ENCODE measurements around the gene NOP14. TPM values are rescaled to one million over a fixed set of nuclear protein-coding genes. Genes with fewer than 3 reads are reported as not detected.

NOP14 gene
- total and polyA plus RNA-seq, 2 experiments from 2014 or later = 29.9 to 38.7 TPM

DNA sequence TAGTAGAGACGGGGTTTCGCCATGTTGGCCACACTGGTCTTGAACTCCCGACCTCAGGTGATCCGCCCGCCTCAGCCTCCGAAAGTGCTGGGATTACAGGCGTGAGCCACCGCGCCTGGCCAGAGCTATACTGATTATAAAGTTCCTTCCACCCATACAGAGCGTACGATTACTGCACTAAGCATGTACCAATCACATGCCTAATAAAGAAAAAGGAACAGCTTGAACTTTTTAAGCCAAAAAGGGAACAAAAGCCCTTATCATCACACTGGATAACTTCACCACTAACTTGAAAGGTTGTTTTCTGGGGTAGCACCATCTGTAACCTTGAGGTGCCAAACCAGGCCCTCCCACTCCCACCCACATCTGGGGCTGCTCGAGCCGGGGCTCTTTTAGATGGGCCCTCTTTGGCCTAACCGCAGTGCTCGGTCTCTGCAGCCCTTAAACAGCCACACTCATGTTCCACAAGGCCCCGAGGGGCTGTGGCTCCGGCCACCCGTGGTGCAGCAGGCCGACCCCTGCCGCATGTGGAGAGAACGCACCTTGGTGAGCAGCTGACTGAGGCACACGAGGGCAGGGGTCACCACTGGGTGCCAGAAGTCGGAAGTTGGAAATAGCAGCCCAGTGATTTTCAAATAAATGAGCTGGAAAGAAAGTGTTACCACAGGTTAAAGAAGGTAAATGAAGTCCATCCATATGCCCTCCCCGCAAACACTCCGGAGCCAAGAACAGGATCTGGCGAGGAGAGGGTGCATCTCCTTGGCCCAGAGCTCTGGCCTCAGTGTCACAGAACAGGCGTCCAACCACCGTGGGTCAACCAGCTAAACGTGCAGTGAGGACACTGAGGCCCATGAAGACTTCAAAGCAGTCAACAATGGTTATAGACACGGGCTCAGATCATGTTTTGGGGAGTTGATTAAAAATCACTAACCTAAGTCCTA, 18.4 kb downstream of the NOP14 start:
- no peak for TF ChIP-seq EZH2phosphoT487 (IDR thresholded peaks at IDR 0.05; ENCODE audit: unreplicated experiment)
- no peak for TF ChIP-seq EZH2 (IDR thresholded peaks at IDR 0.05; ENCODE audit: low read depth, unreplicated experiment)
- TF ChIP-seq NANOG (IDR thresholded peaks at IDR 0.05; ENCODE audit: borderline replicate concordance) = no peak
- no peak for TF ChIP-seq CREB1 (CRISPR knock-in tag; IDR thresholded peaks at IDR 0.05; ENCODE audit: low read depth)
- no peak for TF ChIP-seq POLR2AphosphoS5 (IDR thresholded peaks at IDR 0.05; ENCODE audit: low read depth)
- TF ChIP-seq, protein P1, sequence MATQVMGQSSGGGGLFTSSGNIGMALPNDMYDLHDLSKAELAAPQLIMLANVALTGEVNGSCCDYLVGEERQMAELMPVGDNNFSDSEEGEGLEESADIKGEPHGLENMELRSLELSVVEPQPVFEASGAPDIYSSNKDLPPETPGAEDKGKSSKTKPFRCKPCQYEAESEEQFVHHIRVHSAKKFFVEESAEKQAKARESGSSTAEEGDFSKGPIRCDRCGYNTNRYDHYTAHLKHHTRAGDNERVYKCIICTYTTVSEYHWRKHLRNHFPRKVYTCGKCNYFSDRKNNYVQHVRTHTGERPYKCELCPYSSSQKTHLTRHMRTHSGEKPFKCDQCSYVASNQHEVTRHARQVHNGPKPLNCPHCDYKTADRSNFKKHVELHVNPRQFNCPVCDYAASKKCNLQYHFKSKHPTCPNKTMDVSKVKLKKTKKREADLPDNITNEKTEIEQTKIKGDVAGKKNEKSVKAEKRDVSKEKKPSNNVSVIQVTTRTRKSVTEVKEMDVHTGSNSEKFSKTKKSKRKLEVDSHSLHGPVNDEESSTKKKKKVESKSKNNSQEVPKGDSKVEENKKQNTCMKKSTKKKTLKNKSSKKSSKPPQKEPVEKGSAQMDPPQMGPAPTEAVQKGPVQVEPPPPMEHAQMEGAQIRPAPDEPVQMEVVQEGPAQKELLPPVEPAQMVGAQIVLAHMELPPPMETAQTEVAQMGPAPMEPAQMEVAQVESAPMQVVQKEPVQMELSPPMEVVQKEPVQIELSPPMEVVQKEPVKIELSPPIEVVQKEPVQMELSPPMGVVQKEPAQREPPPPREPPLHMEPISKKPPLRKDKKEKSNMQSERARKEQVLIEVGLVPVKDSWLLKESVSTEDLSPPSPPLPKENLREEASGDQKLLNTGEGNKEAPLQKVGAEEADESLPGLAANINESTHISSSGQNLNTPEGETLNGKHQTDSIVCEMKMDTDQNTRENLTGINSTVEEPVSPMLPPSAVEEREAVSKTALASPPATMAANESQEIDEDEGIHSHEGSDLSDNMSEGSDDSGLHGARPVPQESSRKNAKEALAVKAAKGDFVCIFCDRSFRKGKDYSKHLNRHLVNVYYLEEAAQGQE (IDR thresholded peaks at IDR 0.05; ENCODE audit: unreplicated experiment) = no peak
- TF ChIP-seq, protein P2, sequence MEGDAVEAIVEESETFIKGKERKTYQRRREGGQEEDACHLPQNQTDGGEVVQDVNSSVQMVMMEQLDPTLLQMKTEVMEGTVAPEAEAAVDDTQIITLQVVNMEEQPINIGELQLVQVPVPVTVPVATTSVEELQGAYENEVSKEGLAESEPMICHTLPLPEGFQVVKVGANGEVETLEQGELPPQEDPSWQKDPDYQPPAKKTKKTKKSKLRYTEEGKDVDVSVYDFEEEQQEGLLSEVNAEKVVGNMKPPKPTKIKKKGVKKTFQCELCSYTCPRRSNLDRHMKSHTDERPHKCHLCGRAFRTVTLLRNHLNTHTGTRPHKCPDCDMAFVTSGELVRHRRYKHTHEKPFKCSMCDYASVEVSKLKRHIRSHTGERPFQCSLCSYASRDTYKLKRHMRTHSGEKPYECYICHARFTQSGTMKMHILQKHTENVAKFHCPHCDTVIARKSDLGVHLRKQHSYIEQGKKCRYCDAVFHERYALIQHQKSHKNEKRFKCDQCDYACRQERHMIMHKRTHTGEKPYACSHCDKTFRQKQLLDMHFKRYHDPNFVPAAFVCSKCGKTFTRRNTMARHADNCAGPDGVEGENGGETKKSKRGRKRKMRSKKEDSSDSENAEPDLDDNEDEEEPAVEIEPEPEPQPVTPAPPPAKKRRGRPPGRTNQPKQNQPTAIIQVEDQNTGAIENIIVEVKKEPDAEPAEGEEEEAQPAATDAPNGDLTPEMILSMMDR (conservative IDR thresholded peaks at IDR 0.05; ENCODE audit: low read depth in 2 of 2) = no peak
- TF ChIP-seq ZNF331 (CRISPR knock-in tag; IDR thresholded peaks at IDR 0.05; ENCODE audit: low read depth) = no peak
- TF ChIP-seq ZNF114 (CRISPR knock-in tag; IDR thresholded peaks at IDR 0.05) = no peak
- TF ChIP-seq, protein P3, sequence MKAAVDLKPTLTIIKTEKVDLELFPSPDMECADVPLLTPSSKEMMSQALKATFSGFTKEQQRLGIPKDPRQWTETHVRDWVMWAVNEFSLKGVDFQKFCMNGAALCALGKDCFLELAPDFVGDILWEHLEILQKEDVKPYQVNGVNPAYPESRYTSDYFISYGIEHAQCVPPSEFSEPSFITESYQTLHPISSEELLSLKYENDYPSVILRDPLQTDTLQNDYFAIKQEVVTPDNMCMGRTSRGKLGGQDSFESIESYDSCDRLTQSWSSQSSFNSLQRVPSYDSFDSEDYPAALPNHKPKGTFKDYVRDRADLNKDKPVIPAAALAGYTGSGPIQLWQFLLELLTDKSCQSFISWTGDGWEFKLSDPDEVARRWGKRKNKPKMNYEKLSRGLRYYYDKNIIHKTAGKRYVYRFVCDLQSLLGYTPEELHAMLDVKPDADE (IDR thresholded peaks at IDR 0.05) = no peak
- TF ChIP-seq JUNB (IDR thresholded peaks at IDR 0.05; ENCODE audit: unreplicated experiment) = no peak
- TF ChIP-seq, protein P4, sequence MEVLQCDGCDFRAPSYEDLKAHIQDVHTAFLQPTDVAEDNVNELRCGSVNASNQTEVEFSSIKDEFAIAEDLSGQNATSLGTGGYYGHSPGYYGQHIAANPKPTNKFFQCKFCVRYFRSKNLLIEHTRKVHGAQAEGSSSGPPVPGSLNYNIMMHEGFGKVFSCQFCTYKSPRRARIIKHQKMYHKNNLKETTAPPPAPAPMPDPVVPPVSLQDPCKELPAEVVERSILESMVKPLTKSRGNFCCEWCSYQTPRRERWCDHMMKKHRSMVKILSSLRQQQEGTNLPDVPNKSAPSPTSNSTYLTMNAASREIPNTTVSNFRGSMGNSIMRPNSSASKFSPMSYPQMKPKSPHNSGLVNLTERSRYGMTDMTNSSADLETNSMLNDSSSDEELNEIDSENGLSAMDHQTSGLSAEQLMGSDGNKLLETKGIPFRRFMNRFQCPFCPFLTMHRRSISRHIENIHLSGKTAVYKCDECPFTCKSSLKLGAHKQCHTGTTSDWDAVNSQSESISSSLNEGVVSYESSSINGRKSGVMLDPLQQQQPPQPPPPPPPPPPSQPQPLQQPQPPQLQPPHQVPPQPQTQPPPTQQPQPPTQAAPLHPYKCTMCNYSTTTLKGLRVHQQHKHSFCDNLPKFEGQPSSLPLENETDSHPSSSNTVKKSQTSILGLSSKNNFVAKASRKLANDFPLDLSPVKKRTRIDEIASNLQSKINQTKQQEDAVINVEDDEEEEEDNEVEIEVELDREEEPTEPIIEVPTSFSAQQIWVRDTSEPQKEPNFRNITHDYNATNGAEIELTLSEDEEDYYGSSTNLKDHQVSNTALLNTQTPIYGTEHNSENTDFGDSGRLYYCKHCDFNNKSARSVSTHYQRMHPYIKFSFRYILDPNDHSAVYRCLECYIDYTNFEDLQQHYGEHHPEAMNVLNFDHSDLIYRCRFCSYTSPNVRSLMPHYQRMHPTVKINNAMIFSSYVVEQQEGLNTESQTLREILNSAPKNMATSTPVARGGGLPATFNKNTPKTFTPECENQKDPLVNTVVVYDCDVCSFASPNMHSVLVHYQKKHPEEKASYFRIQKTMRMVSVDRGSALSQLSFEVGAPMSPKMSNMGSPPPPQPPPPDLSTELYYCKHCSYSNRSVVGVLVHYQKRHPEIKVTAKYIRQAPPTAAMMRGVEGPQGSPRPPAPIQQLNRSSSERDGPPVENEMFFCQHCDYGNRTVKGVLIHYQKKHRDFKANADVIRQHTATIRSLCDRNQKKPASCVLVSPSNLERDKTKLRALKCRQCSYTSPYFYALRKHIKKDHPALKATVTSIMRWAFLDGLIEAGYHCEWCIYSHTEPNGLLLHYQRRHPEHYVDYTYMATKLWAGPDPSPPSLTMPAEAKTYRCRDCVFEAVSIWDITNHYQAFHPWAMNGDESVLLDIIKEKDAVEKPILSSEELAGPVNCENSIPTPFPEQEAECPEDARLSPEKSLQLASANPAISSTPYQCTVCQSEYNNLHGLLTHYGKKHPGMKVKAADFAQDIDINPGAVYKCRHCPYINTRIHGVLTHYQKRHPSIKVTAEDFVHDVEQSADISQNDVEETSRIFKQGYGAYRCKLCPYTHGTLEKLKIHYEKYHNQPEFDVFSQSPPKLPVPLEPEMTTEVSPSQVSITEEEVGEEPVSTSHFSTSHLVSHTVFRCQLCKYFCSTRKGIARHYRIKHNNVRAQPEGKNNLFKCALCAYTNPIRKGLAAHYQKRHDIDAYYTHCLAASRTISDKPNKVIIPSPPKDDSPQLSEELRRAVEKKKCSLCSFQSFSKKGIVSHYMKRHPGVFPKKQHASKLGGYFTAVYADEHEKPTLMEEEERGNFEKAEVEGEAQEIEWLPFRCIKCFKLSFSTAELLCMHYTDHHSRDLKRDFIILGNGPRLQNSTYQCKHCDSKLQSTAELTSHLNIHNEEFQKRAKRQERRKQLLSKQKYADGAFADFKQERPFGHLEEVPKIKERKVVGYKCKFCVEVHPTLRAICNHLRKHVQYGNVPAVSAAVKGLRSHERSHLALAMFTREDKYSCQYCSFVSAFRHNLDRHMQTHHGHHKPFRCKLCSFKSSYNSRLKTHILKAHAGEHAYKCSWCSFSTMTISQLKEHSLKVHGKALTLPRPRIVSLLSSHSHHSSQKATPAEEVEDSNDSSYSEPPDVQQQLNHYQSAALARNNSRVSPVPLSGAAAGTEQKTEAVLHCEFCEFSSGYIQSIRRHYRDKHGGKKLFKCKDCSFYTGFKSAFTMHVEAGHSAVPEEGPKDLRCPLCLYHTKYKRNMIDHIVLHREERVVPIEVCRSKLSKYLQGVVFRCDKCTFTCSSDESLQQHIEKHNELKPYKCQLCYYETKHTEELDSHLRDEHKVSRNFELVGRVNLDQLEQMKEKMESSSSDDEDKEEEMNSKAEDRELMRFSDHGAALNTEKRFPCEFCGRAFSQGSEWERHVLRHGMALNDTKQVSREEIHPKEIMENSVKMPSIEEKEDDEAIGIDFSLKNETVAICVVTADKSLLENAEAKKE (CRISPR knock-in tag; IDR thresholded peaks at IDR 0.05) = no peak
- peaks cover 11% of the 10 kb centered on the region; the same call in 1 of the 2 replicates for H3F3A ChIP-seq (replicated peaks; ENCODE audit: low read depth)
- H3K4me3 Mint-ChIP-seq = no peak overlapping the region
- no peaks in the 10 kb centered on the region; the same call in 2 of the 3 replicates for H3K9me3 Mint-ChIP-seq
- H3K4me2 ChIP-seq = no peak overlapping the region
- no peak overlapping the region for H3K4me3 ChIP-seq
- no peak overlapping the region for H3K27ac Mint-ChIP-seq
- H3K4me1 ChIP-seq (ENCODE audit: insufficient read depth) = no peaks in the 10 kb centered on the region
- no peaks in the 10 kb centered on the region; the same call in 1 of the 2 replicates for H3K79me2 ChIP-seq (replicated peaks; ENCODE audit: insufficient read depth)
- peaks cover 27% of the 10 kb centered on the region for H4K20me1 ChIP-seq (replicated peaks; ENCODE audit: insufficient read depth)
- no peak for ATAC-seq
- peaks cover 45% of the 10 kb centered on the region for H3K36me3 ChIP-seq (ENCODE audit: insufficient read depth)
- no peaks in the 10 kb centered on the region for H3K9me2 ChIP-seq (ENCODE audit: insufficient read depth)
- peaks cover 97% of the 10 kb centered on the region for H3K36me3 Mint-ChIP-seq (ENCODE audit: low read depth)
- no peaks in the 10 kb centered on the region for H3K4me1 Mint-ChIP-seq
- H3K27me3 Mint-ChIP-seq (ENCODE audit: insufficient read depth, low read depth, poor library complexity) = peaks cover 18% of the 10 kb centered on the region
- no peak overlapping the region for H3K27ac ChIP-seq (ENCODE audit: low read depth)
- no peak overlapping the region for H2AFZ ChIP-seq
- no peaks in the 10 kb centered on the region for H3K27me3 ChIP-seq (ENCODE audit: insufficient read depth)
- DNase-seq (ENCODE audit: low spot score) = no peak

Data from GM23338 (cell line).